NCI-H2081 treated with DMSO at 0.1 percent for 48 hours (cell line): ENCODE measurements around the gene SLC44A4.
A peak's percentile ranks its signal among the peaks of the same experiment; 100 is the strongest.
"Not testable (repeated sequence)": the region's sequence is repeated elsewhere in the genome, so short reads cannot be mapped to it uniquely, and the experiment has no call there.

Experiments
- DNase-seq: peaks from one replicate; lab custom pipeline; 2025; lab: John Stamatoyannopoulos, UW

The SLC44A4 gene

GRCh38 chr6:31879901-31880300 is 1.1 kb upstream of the SLC44A4 start:
- DNase-seq: no peak

- no peak for DNase-seq
Observed at GRCh38 chr6:31879143-31879542, 346 bp upstream of the SLC44A4 start.

- DNase-seq: no peak
Observed at GRCh38 chr6:31878222-31878621, 575 bp downstream of the SLC44A4 start.

- no peak for DNase-seq
Observed at GRCh38 chr6:31877651-31878161, 1.1 kb downstream of the SLC44A4 start.

- no peak for DNase-seq
Observed at GRCh38 chr6:31877125-31877650, 1.6 kb downstream of the SLC44A4 start.

GRCh38 chr6:31876357-31876756 is 2.4 kb downstream of the SLC44A4 start:
- no peak for DNase-seq

GRCh38 chr6:31875877-31876276 is 2.9 kb downstream of the SLC44A4 start:
- no peak for DNase-seq

- DNase-seq: no peak
Observed at GRCh38 chr6:31874836-31875572, 3.8 kb downstream of the SLC44A4 start.

GRCh38 chr6:31874084-31874670 is 4.6 kb downstream of the SLC44A4 start:
- DNase-seq: no peak

GRCh38 chr6:31871046-31871659 is 7.6 kb downstream of the SLC44A4 start:
- DNase-seq: no peak

GRCh38 chr6:31870385-31870921 is 8.3 kb downstream of the SLC44A4 start:
- no peak for DNase-seq

- no peak for DNase-seq
Observed at GRCh38 chr6:31869343-31869742, 9.5 kb downstream of the SLC44A4 start.

GRCh38 chr6:31868658-31868971 is 10.2 kb downstream of the SLC44A4 start:
- not testable (repeated sequence) for DNase-seq

GRCh38 chr6:31865205-31866118 is 13.3 kb downstream of the SLC44A4 start:
- DNase-seq: no peak

GRCh38 chr6:31864818-31865204 is 14.0 kb downstream of the SLC44A4 start:
- no peak for DNase-seq

- DNase-seq: not testable (repeated sequence)
Observed at GRCh38 chr6:31864123-31864562, 14.7 kb downstream of the SLC44A4 start.

GRCh38 chr6:31862344-31863235 is 16.2 kb downstream of the SLC44A4 start, which contains the start of gene NEU1:
Gene NEU1, minus strand, starts transcription at chr6:31862821. Its CDS starts 45 bp downstream, at chr6:31862776.
- DNase-seq: peak; percentile 97

GRCh38 chr6:31861919-31862343 is 16.9 kb downstream of the SLC44A4 start:
- DNase-seq: no peak

- no peak for DNase-seq
Observed at GRCh38 chr6:31861150-31861549, 17.6 kb downstream of the SLC44A4 start.

GRCh38 chr6:31860349-31860748 is 18.4 kb downstream of the SLC44A4 start:
- DNase-seq: no peak
